ENCODE measurements around the gene SCGB1C1. TPM values are rescaled to one million over a fixed set of nuclear protein-coding genes. Genes with fewer than 3 reads are reported as not detected.

Gene SCGB1C1
- total RNA-seq, 4 donors from 2014 or later: not detected

GRCh38 chr11:240315-240714, 47.4 kb downstream of the SCGB1C1 start:
- Histone ChIP-seq H3K4me3 (no peak overlapping the region), H3K27ac (no peak overlapping the region), H3K27me3 (no peaks in the 10 kb centered on the region), H3K36me3 (peaks cover 4 to 60% (median 20%) of the 10 kb centered on the region in 3 donors), H3K9me3 (no peaks in the 10 kb centered on the region), H3K4me1 (peaks cover 11 to 25% (median 16%) of the 10 kb centered on the region in 3 donors)
- intact Hi-C loops (cut with DNase I): no loop called here
- no peak for TF ChIP-seq CTCF (IDR thresholded peaks at IDR 0.05)
- no peak for TF ChIP-seq POLR2A (IDR thresholded peaks at IDR 0.05)
- DNase-seq: no peak
- WGBS, 2 donors: 67 to 69% methylated on average over 1 of the region's 1 CpG

GRCh38 chr11:241634-242033, 48.8 kb downstream of the SCGB1C1 start:
- WGBS, 2 donors: 94 to 95% methylated on average over 5 of the region's 5 CpGs
- Histone ChIP-seq H3K4me3 (no peak overlapping the region), H3K27ac (no peak overlapping the region), H3K4me1 (peaks cover 11 to 19% (median 12%) of the 10 kb centered on the region in 3 donors), H3K9me3 (no peaks in the 10 kb centered on the region), H3K36me3 (peaks cover 9 to 73% (median 30%) of the 10 kb centered on the region in 3 donors), H3K27me3 (no peaks in the 10 kb centered on the region)
- intact Hi-C loops (cut with DNase I): no loop called here
- TF ChIP-seq CTCF (IDR thresholded peaks at IDR 0.05) (no peak), POLR2A (IDR thresholded peaks at IDR 0.05) (no peak)
- no peak for DNase-seq

Small RNA genes within 50 kb of the gene (small RNA-seq; reads per million reads assigned to genes)
- 0 reads per million in 4 donors for gene RNU6-447P

Other genes starting within 250 kb of the SCGB1C1 start
- 10 to 100 TPM; 16.3 to 24.8 (median 17.1) TPM for gene BET1L, start 14.3 kb downstream of the SCGB1C1 start, total RNA-seq
- gene RIC8A, start 14.6 kb downstream of the SCGB1C1 start, total RNA-seq: 10 to 100 TPM; 48.3 to 71.1 (median 60.2) TPM
- gene SIRT3, start 43.3 kb downstream of the SCGB1C1 start, total RNA-seq: 1 to 10 TPM; 2.5 to 8.3 (median 6.1) TPM
- gene PSMD13, start 43.9 kb downstream of the SCGB1C1 start, total RNA-seq: 100 to 1,000 TPM in 2 of 4 donors, 10 to 100 TPM in 2; 46.4 to 116 (median 105) TPM
- 1 to 10 TPM in 1 of 4 donors, under 1 TPM in 1, not detected in 2; 0.75 to 1.3 TPM for gene NLRP6, start 85.3 kb downstream of the SCGB1C1 start, total RNA-seq
- gene PGGHG, start 96.0 kb downstream of the SCGB1C1 start, total RNA-seq: 10 to 100 TPM in 1 of 4 donors, 1 to 10 TPM in 3; 5.3 to 15.3 (median 5.9) TPM
- not detected for gene IFITM5, start 106.4 kb downstream of the SCGB1C1 start, total RNA-seq
- gene IFITM2, start 114.7 kb downstream of the SCGB1C1 start, total RNA-seq: 10 to 100 TPM; 14.4 to 67.5 (median 50.3) TPM
- gene IFITM1, start 121.0 kb downstream of the SCGB1C1 start, total RNA-seq: 100 to 1,000 TPM in 1 of 4 donors, 10 to 100 TPM in 3; 26.3 to 133 (median 60.0) TPM
- 100 to 1,000 TPM in 2 of 4 donors, 10 to 100 TPM in 2; 45.3 to 159 (median 113) TPM for gene IFITM3, start 127.8 kb downstream of the SCGB1C1 start, total RNA-seq
- gene B4GALNT4, start 176.4 kb downstream of the SCGB1C1 start, total RNA-seq: 1 to 10 TPM in 3 of 4 donors, under 1 TPM in 1; 0.97 to 7.9 (median 3.3) TPM
- 1,000 to 10,000 TPM in 1 of 4 donors, 100 to 1,000 TPM in 3; 314 to 1,016 (median 520) TPM for gene PKP3, start 201.1 kb downstream of the SCGB1C1 start, total RNA-seq
- 10 to 100 TPM; 15.5 to 35.1 (median 16.1) TPM for gene SIGIRR, start 221.9 kb downstream of the SCGB1C1 start, total RNA-seq
- 10 to 100 TPM; 11.0 to 22.1 (median 16.2) TPM for gene ANO9, start 248.9 kb downstream of the SCGB1C1 start, total RNA-seq

All from esophagus squamous epithelium (tissue), 5 donors.